ENCODE data around the gene CCDC43. TPM values are rescaled to one million over a fixed set of nuclear protein-coding genes. Genes with fewer than 3 reads are reported as not detected.

The CCDC43 gene
- polyA plus RNA-seq, 1 donor (not counting 4 experiments of a cell fraction or from before 2014, with no cell fraction given), result 23.0 TPM

DNA sequence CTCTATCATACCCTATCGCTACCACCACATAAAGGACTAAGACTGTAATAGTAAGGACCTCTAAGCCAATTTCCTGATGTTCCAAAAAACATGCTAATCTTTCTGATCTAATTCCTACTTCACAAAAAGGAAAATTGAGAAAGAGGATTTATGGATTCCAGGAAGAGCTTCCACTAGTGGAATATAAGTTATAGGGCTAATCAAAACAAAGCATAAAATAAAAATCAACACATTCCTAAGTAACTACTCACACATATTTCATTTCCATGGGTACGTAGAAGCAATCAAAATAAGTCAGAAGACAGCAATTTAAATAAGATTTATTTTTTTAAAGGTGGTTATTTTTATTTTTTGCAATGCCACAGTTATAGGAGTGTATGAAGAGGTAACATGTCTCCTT, 12.4 kb downstream of the CCDC43 start:
- dilution Hi-C loops (cut with MboI; ENCODE audit: extremely low pct_ligation_motif_present, low sequenced_read_pairs), result no loop called here

GRCh38 chr17:44673893-44674292, 15.7 kb downstream of the CCDC43 start:
- no peak overlapping the region for H3K4me3 ChIP-seq (ENCODE audit: control insufficient read depth in 2 of 3, extremely low read depth in 1 of 3, insufficient read depth in 2 of 3, low read depth in 1 of 3, low read length in 3 of 3)
- dilution Hi-C loops (cut with MboI; ENCODE audit: extremely low pct_ligation_motif_present, low sequenced_read_pairs), result no loop called here
- no peak overlapping the region for H3K4me2 ChIP-seq (ENCODE audit: control insufficient read depth, extremely low read depth, insufficient read depth, low read depth, low read length)
- H3K27ac ChIP-seq (ENCODE audit: control insufficient read depth, insufficient read depth, low read length), result no peak overlapping the region
- no peaks in the 10 kb centered on the region for H3K27me3 ChIP-seq (ENCODE audit: control insufficient read depth, extremely low read depth, insufficient read depth, low read length)
- no peak for DNase-seq (ENCODE audit: low read depth, low spot score)
- no peak overlapping the region for H2AFZ ChIP-seq (ENCODE audit: control insufficient read depth, low read length)
- no peak overlapping the region for H3K9ac ChIP-seq (ENCODE audit: control insufficient read depth, extremely low read depth, insufficient read depth, low read length)
- no peaks in the 10 kb centered on the region for H3K79me2 ChIP-seq (ENCODE audit: control insufficient read depth, insufficient read depth, low read length)
- no peaks in the 10 kb centered on the region for H3K4me1 ChIP-seq (ENCODE audit: control insufficient read depth, extremely low read depth, insufficient read depth, low read length)
- H4K20me1 ChIP-seq (ENCODE audit: control insufficient read depth, extremely low read depth, insufficient read depth, low read length), result no peaks in the 10 kb centered on the region
- no peak for FAIRE-seq
- H3K36me3 ChIP-seq (ENCODE audit: control insufficient read depth in 2 of 2, extremely low read depth in 1 of 2, insufficient read depth in 2 of 2, low read length in 2 of 2), result peaks cover 3% of the 10 kb centered on the region in 2 experiments
- TF ChIP-seq, protein P1, sequence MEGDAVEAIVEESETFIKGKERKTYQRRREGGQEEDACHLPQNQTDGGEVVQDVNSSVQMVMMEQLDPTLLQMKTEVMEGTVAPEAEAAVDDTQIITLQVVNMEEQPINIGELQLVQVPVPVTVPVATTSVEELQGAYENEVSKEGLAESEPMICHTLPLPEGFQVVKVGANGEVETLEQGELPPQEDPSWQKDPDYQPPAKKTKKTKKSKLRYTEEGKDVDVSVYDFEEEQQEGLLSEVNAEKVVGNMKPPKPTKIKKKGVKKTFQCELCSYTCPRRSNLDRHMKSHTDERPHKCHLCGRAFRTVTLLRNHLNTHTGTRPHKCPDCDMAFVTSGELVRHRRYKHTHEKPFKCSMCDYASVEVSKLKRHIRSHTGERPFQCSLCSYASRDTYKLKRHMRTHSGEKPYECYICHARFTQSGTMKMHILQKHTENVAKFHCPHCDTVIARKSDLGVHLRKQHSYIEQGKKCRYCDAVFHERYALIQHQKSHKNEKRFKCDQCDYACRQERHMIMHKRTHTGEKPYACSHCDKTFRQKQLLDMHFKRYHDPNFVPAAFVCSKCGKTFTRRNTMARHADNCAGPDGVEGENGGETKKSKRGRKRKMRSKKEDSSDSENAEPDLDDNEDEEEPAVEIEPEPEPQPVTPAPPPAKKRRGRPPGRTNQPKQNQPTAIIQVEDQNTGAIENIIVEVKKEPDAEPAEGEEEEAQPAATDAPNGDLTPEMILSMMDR (optimal IDR thresholded peaks at IDR 0.05 in 1 of 3, IDR thresholded peaks at IDR 0.05 in 1 of 3, conservative IDR thresholded peaks at IDR 0.05 in 1 of 3; ENCODE audit: extremely low read depth in 1 of 3, insufficient read depth in 2 of 3, low read length in 3 of 3), result no peak
- TF ChIP-seq EZH2 (IDR thresholded peaks at IDR 0.05; ENCODE audit: low read length), result no peak
- no peaks in the 10 kb centered on the region for H3K9me3 ChIP-seq (ENCODE audit: control insufficient read depth, low read depth, low read length)
- no peaks in the 10 kb centered on the region for H3K9me1 ChIP-seq (ENCODE audit: control insufficient read depth, extremely low read depth, insufficient read depth, low read length)

More for the DNA sequence above, 12.4 kb downstream of the CCDC43 start:
- TF ChIP-seq EZH2 (IDR thresholded peaks at IDR 0.05; ENCODE audit: low read length), result no peak
- TF ChIP-seq, protein P1 (optimal IDR thresholded peaks at IDR 0.05 in 1 of 3, IDR thresholded peaks at IDR 0.05 in 1 of 3, conservative IDR thresholded peaks at IDR 0.05 in 1 of 3; ENCODE audit: extremely low read depth in 1 of 3, insufficient read depth in 2 of 3, low read length in 3 of 3), result no peak
- no peak overlapping the region for H3K4me2 ChIP-seq (ENCODE audit: control insufficient read depth, extremely low read depth, insufficient read depth, low read depth, low read length)
- H3K36me3 ChIP-seq (ENCODE audit: control insufficient read depth in 2 of 2, extremely low read depth in 1 of 2, insufficient read depth in 2 of 2, low read length in 2 of 2), result peaks cover 12 to 14% of the 10 kb centered on the region in 2 experiments
- no peaks in the 10 kb centered on the region for H3K9me1 ChIP-seq (ENCODE audit: control insufficient read depth, extremely low read depth, insufficient read depth, low read length)
- H3K79me2 ChIP-seq (ENCODE audit: control insufficient read depth, insufficient read depth, low read length), result no peaks in the 10 kb centered on the region
- no peak for DNase-seq (ENCODE audit: low read depth, low spot score)
- H3K4me3 ChIP-seq (ENCODE audit: control insufficient read depth in 2 of 3, extremely low read depth in 1 of 3, insufficient read depth in 2 of 3, low read depth in 1 of 3, low read length in 3 of 3), result no peak overlapping the region
- FAIRE-seq, result no peak
- H3K27me3 ChIP-seq (ENCODE audit: control insufficient read depth, extremely low read depth, insufficient read depth, low read length), result no peaks in the 10 kb centered on the region
- H3K4me1 ChIP-seq (ENCODE audit: control insufficient read depth, extremely low read depth, insufficient read depth, low read length), result no peaks in the 10 kb centered on the region
- no peaks in the 10 kb centered on the region for H3K9me3 ChIP-seq (ENCODE audit: control insufficient read depth, low read depth, low read length)
- no peak overlapping the region for H2AFZ ChIP-seq (ENCODE audit: control insufficient read depth, low read length)
- no peaks in the 10 kb centered on the region for H4K20me1 ChIP-seq (ENCODE audit: control insufficient read depth, extremely low read depth, insufficient read depth, low read length)
- no peak overlapping the region for H3K27ac ChIP-seq (ENCODE audit: control insufficient read depth, insufficient read depth, low read length)
- H3K9ac ChIP-seq (ENCODE audit: control insufficient read depth, extremely low read depth, insufficient read depth, low read length), result no peak overlapping the region

All from keratinocyte (primary cell).